PC-9 (cell line): ENCODE data around the gene REEP6.

Experiments used
- CTCF ChIP-seq: fragments of 200-600 bp; sonication (generic); conservative IDR thresholded peaks from 2 replicates; pipeline ENCODE4 v1.6.1; 2017; ENCODE audit warnings: mixed run types, antibody characterized with exemption, mild to moderate bottlenecking, moderate library complexity
- EZH2 ChIP-seq: fragments of 200-600 bp; sonication (generic); IDR thresholded peaks from 2 replicates; pipeline ENCODE4 v1.8.0; 2017; ENCODE audit warnings: antibody characterized with exemption, low read depth

GRCh38 chr19:1522061-1522460 is 31.1 kb downstream of the REEP6 start:
- TF ChIP-seq CTCF (no peak), EZH2 (no peak)
